ENCODE results near the gene IER5L. TPM values are rescaled to one million over a fixed set of nuclear protein-coding genes. Genes with fewer than 3 reads are reported as not detected.

IER5L gene
- total RNA-seq, 1 donor from 2014 or later: 36.0 TPM

- TF ChIP-seq CTCF (IDR thresholded peaks at IDR 0.05; ENCODE audit: partially characterized antibody, unreplicated experiment): no peak
- H3K36me3 Mint-ChIP-seq (ENCODE audit: unreplicated experiment): peaks cover 4% of the 10 kb centered on the region
These were observed 49.4 kb downstream of the IER5L start for GRCh38 chr9:129128689-129129088.

GRCh38 chr9:129126749-129127618, 51.1 kb downstream of the IER5L start:
- Mint-ChIP-seq H3K27me3 (ENCODE audit: unreplicated experiment) (peaks cover 4% of the 10 kb centered on the region), H3K27ac (ENCODE audit: unreplicated experiment) (peak overlapping the region; percentile 98), H3K4me3 (ENCODE audit: unreplicated experiment) (peak overlapping the region; percentile 67), H3K9me3 (ENCODE audit: unreplicated experiment) (peaks cover 7% of the 10 kb centered on the region), H3K36me3 (ENCODE audit: unreplicated experiment) (peaks cover 4% of the 10 kb centered on the region), H3K4me1 (ENCODE audit: low read depth, unreplicated experiment) (peaks cover 29% of the 10 kb centered on the region)
- TF ChIP-seq CTCF (IDR thresholded peaks at IDR 0.05; ENCODE audit: partially characterized antibody, unreplicated experiment): no peak
- DNase-seq: peak; percentile 77

More at GRCh38 chr9:129128689-129129088, 49.4 kb downstream of the IER5L start:
- peaks cover 4% of the 10 kb centered on the region for H3K27me3 Mint-ChIP-seq (ENCODE audit: unreplicated experiment)
- peaks cover 29% of the 10 kb centered on the region for H3K4me1 Mint-ChIP-seq (ENCODE audit: low read depth, unreplicated experiment)
- H3K9me3 Mint-ChIP-seq (ENCODE audit: unreplicated experiment): peaks cover 7% of the 10 kb centered on the region
- peak overlapping the region; percentile 64 for H3K27ac Mint-ChIP-seq (ENCODE audit: unreplicated experiment)
- H3K4me3 Mint-ChIP-seq (ENCODE audit: unreplicated experiment): no peak overlapping the region
- DNase-seq: no peak

Other genes with a start within 250 kb of the IER5L start
- gene DOLK, start 230.7 kb downstream of the IER5L start, total RNA-seq (ENCODE audit: unreplicated experiment): 16.6 TPM
- gene NUP188, start 230.6 kb downstream of the IER5L start, total RNA-seq (ENCODE audit: unreplicated experiment): 63.6 TPM
- 143 TPM for gene SH3GLB2, start 149.9 kb downstream of the IER5L start, total RNA-seq (ENCODE audit: unreplicated experiment)
- 40.2 TPM for gene MIGA2, start 141.6 kb downstream of the IER5L start, total RNA-seq (ENCODE audit: unreplicated experiment)
- gene DOLPP1, start 97.2 kb downstream of the IER5L start, total RNA-seq (ENCODE audit: unreplicated experiment): 44.2 TPM
- gene CRAT, start 67.5 kb downstream of the IER5L start, total RNA-seq (ENCODE audit: unreplicated experiment): 95.8 TPM
- gene PTPA, start 66.8 kb downstream of the IER5L start, total RNA-seq (ENCODE audit: unreplicated experiment): 166 TPM